A549 (cell line): ENCODE measurements around the gene AGFG1. TPM values are rescaled to one million over a fixed set of nuclear protein-coding genes. Genes with fewer than 3 reads are reported as not detected.

ENCODE experiments used
- ATAC-seq, 2 experiments: fragments of 200-7000 bp in 1 of 2; fragments of >200 bp in 1 of 2; cut with Nextera tagmentation in 1 of 2; cut with Tn5 transposase in 1 of 2; 3 replicates each; pipeline versions ENCODE4 v1.8.0 to v1.9.1; 2018 to 2020; ENCODE audit warnings: mild to moderate bottlenecking in 1 of 2, moderate library complexity in 1 of 2
- CTCF ChIA-PET: fragments of 300-600 bp; sonication (Branson Sonifier 250); formaldehyde crosslinking; extraction: SDS; loops from one replicate; lab custom pipeline; 2021; ENCODE audit warnings: antibody characterized with exemption, inconsistent platforms; lab: Yijun Ruan, JAX
- POLR2A ChIA-PET: fragments of 350-600 bp; formaldehyde crosslinking; extraction: SDS; loops from one replicate; lab custom pipeline; 2021; ENCODE audit warnings: antibody characterized with exemption, inconsistent platforms; lab: Yijun Ruan, JAX
- DNase-seq, 2 experiments: peaks; one replicate each; pipeline versions ENCODE4 v3.0.0 to v3.0.0-alpha.2; 2011 to 2016; ENCODE audit warnings: low read depth in 1 of 2, low spot score in 1 of 2
- FAIRE-seq: peaks from 2 replicates; lab custom pipeline; 2011; peaks lifted over from hg19 to GRCh38; lab: Jason Lieb, UNC
- H3K27ac ChIP-seq, 2 experiments: fragments of >200 bp; sonication (Bioruptor Twin); formaldehyde crosslinking; 3 replicates each; pipeline ENCODE4 v1.5.1; 2016 to 2017
- H3K4me1 ChIP-seq: fragments of >200 bp; sonication (Bioruptor Twin); formaldehyde crosslinking; 3 replicates; pipeline ENCODE4 v1.6.1; 2016
- H3K4me2 ChIP-seq: fragments of >200 bp; sonication (Bioruptor Twin); formaldehyde crosslinking; 3 replicates; pipeline ENCODE4 v1.6.1; 2016
- H3K4me3 ChIP-seq: fragments of >200 bp; sonication (Bioruptor Twin); formaldehyde crosslinking; 3 replicates; pipeline ENCODE4 v1.5.1; 2016
- H3K9me3 ChIP-seq: fragments of >200 bp; sonication (Bioruptor Twin); formaldehyde crosslinking; 3 replicates; pipeline ENCODE4 v1.6.1; 2016
- CEBPB ChIP-seq, 2 experiments: fragments of >200 bp in 1 of 2; sonication (Bioruptor Twin) in 1 of 2; formaldehyde crosslinking in 1 of 2; IDR thresholded peaks; 2 replicates each; pipeline ENCODE4 v1.6.1; 2012 to 2016
- CTCF ChIP-seq: fragments of >200 bp; sonication (Bioruptor Twin); formaldehyde crosslinking; IDR thresholded peaks from 3 replicates; pipeline ENCODE4 v1.5.1; 2016
- FOXS1 ChIP-seq: fragments of 250-450 bp; sonication (Bioruptor Pico); IDR thresholded peaks from 2 replicates; pipeline ENCODE4 v1.5.0; 2020; ENCODE audit warnings: mild to moderate bottlenecking, moderate library complexity
- HEYL ChIP-seq: fragments of 250-450 bp; sonication (Bioruptor Pico); IDR thresholded peaks from 2 replicates; pipeline ENCODE4 v1.8.0; 2021; ENCODE audit warnings: mild to moderate bottlenecking, moderate library complexity
- JUN ChIP-seq, 2 experiments: fragments of >200 bp; sonication (Bioruptor Twin); formaldehyde crosslinking; IDR thresholded peaks; 2 replicates in 1 of 2; 3 replicates in 1 of 2; pipeline ENCODE4 v1.6.1; 2016 to 2017
- KDM1A ChIP-seq: fragments of 200-600 bp; sonication (generic); IDR thresholded peaks from 2 replicates; pipeline ENCODE4 v1.6.1; 2016; ENCODE audit warnings: low read depth, mild to moderate bottlenecking
- MAFK ChIP-seq: fragments of 450-650 bp; IDR thresholded peaks from 2 replicates; pipeline ENCODE4 v1.6.1; 2014; ENCODE audit not compliant: partially characterized antibody
- NFE2L2 ChIP-seq: fragments of 150-350 bp; conservative IDR thresholded peaks from 2 replicates; pipeline ENCODE4 v1.6.1; 2014; ENCODE audit warnings: low read length
- NR3C1 ChIP-seq: fragments of >200 bp; sonication (Bioruptor Twin); formaldehyde crosslinking; IDR thresholded peaks from 3 replicates; pipeline ENCODE4 v1.6.1; 2017
- POLR2A ChIP-seq: IDR thresholded peaks from 2 replicates; pipeline ENCODE4 v1.6.1; 2012; ENCODE audit warnings: mild to moderate bottlenecking, low read length
- POLR2AphosphoS2 ChIP-seq: conservative IDR thresholded peaks from 2 replicates; pipeline ENCODE4 v1.6.1; 2012; ENCODE audit warnings: low read length, improper control_type of control experiment, inconsistent platforms
- ZSCAN20 ChIP-seq: fragments of 250-450 bp; sonication (Bioruptor Pico); IDR thresholded peaks from 2 replicates; pipeline ENCODE4 v1.8.0; 2022; ENCODE audit warnings: mild to moderate bottlenecking, moderate library complexity
- WGBS: methylation state at CpG from one replicate; pipeline ENCODE4 v1.1.6; 2017; ENCODE audit errors: missing lambda C conversion rate; 5-methylcytosine and 5-hydroxymethylcytosine counted together
- polyA plus RNA-seq, 4 experiments: library from polyadenylated mRNA; depleted of rRNA in 3 of 4; stranded (reverse); fragments of >200 nt; fragmentation: RNase III in 1 of 4; extraction: RNeasy Plus Mini Kit Qiagen cat#74134 plus additional on column Dnase treatment in 1 of 4; gene quantifications; 2 replicates in 3 of 4; 3 replicates in 1 of 4; pipeline ENCODE4 v1.2.3, GENCODE V29; 2011 to 2017

The AGFG1 gene
- polyA plus RNA-seq, 2 of the 4 experiments (the other 2 are of a cell fraction) = 96.9 to 384 TPM

- POLR2A ChIA-PET = no interaction called here
- H3K4me2 ChIP-seq = no peak overlapping the region
- TF ChIP-seq ZSCAN20 (CRISPR knock-in tag) (no peak), KDM1A (peak; percentile 53; the same call in 1 of the 2 replicates)
- DNase-seq (no peak), FAIRE-seq (no peak), ATAC-seq (no peak)
- no peaks in the 10 kb centered on the region for H3K9me3 ChIP-seq
- H3K27ac ChIP-seq = peak overlapping the region; percentile 19 to 95
- H3K4me3 ChIP-seq = no peak overlapping the region
- 93% methylated on average over 1 of the region's 1 CpG for WGBS
- peaks cover 67% of the 10 kb centered on the region for H3K4me1 ChIP-seq
- CTCF ChIA-PET = interaction anchor here (1.1 to 1.2 kb wide), 2 partner anchors 10 to 23 kb away, joined by 3 read pairs; no protein-coding TSS in a partner anchor
Measured at GRCh38 chr2:227453810-227454209, 18.1 kb upstream of the AGFG1 start.

DNA sequence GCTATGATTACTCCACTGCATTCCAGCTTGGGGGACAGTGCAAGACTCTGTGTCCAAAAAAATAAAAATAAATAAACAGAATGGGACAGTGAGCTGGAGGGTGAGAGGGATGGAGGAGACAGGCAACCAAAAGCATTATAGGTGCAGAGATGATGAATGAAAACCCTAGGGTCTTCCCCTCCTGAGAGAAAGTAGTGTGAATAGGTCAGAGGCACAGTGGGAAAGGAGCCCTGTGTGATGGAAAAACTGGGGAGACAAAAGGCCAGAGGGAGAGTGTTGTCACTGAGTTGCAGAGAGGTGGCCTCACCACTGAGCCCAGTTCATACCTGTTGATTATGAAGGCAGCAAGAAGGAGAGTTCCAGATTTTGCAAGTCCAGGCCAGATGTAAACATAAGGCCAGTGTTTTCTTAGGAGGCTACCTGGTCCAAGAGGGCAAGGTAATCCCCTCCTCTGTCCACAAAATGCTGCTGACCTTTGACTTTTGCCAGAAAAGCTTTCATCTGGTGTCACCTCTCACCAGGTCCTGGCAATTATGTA is 17.6 kb upstream of the AGFG1 start:
- ATAC-seq = no peak
- FAIRE-seq = no peak
- H3K27ac ChIP-seq = peak overlapping the region; percentile 19 to 95
- H3K4me3 ChIP-seq = no peak overlapping the region
- H3K4me2 ChIP-seq = peak overlapping the region; percentile 13; the same call in 1 of the 3 replicates
- no peaks in the 10 kb centered on the region for H3K9me3 ChIP-seq
- H3K4me1 ChIP-seq = peaks cover 63% of the 10 kb centered on the region
- TF ChIP-seq CTCF = no peak
- peak; percentile 7 for TF ChIP-seq MAFK
- no peak for DNase-seq
- CTCF ChIA-PET = interaction anchor here (1.1 to 1.2 kb wide), 3 partner anchors 10 to 23 kb away, joined by 3 to 4 read pairs (median 3); no protein-coding TSS in a partner anchor
- POLR2A ChIA-PET = no interaction called here

GRCh38 chr2:227455200-227455599 is 16.8 kb upstream of the AGFG1 start:
- DNase-seq (no peak), ATAC-seq (no peak), FAIRE-seq (no peak)
- Histone ChIP-seq H3K27ac (peak overlapping the region; percentile 19 to 95; a peak in 5 of 6 replicates), H3K9me3 (no peaks in the 10 kb centered on the region), H3K4me2 (0 out of 3 replicates have a peak overlapping the region, but pooled peaks have one; percentile 13), H3K4me1 (peaks cover 62% of the 10 kb centered on the region), H3K4me3 (no peak overlapping the region)
- WGBS = 42% methylated on average over 2 of the region's 2 CpGs
- TF ChIP-seq POLR2AphosphoS2 = no peak
- no peak for TF ChIP-seq CEBPB (IDR thresholded peaks at IDR 0.05)
- ChIA-PET CTCF (interaction anchor here (1.1 kb wide), 1 partner anchor 16 kb away, joined by 4 read pairs; no protein-coding TSS in a partner anchor), POLR2A (no interaction called here)

DNA sequence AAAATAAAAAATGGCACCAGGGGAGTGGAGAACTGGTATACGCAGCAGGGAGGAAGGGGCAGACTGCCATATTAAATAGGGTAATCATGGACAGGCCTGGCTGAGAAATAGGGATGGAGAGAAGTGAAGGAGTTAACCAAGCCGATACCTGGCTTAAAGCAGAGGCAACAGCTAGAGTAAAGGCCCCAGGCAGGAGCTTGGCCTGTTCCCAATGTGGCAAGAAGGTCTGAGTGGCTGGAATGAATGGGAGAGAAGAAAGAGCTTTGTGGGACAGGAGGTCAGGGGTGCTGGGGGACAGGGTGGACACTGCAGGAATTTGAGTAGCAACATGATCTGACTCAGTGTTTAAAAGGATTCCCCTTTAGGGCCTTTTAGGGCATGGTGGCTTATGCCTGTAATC is 15.9 kb upstream of the AGFG1 start:
- no peak for FAIRE-seq
- ChIA-PET POLR2A (no interaction called here), CTCF (interaction anchor here (1.2 to 1.5 kb wide), 2 partner anchors 17 to 36 kb away, joined by 3 read pairs; no protein-coding TSS in a partner anchor)
- H3K4me3 ChIP-seq = no peak overlapping the region
- H3K4me2 ChIP-seq = peak overlapping the region; percentile 40; the same call in 2 of the 3 replicates
- peak overlapping the region; percentile 54 to 82 for H3K27ac ChIP-seq
- no peak for TF ChIP-seq NFE2L2
- TF ChIP-seq JUN (IDR thresholded peaks at IDR 0.05) = no peak
- no peak for TF ChIP-seq POLR2A
- TF ChIP-seq HEYL = no peak
- TF ChIP-seq NR3C1 = no peak
- no peak for TF ChIP-seq FOXS1 (CRISPR knock-in tag)
- no peak for TF ChIP-seq CTCF
- no peak for ATAC-seq
- no peaks in the 10 kb centered on the region for H3K9me3 ChIP-seq
- peaks cover 61% of the 10 kb centered on the region for H3K4me1 ChIP-seq
- WGBS = 88% methylated on average over 2 of the region's 2 CpGs
- no peak for DNase-seq
